ENCODE results near the gene MCHR1. TPM values are rescaled to one million over a fixed set of nuclear protein-coding genes. Genes with fewer than 3 reads are reported as not detected.

The MCHR1 gene
- total and polyA plus RNA-seq, 2 of the 13 experiments (the other 11 are each of a cell fraction or from before 2014, with no cell fraction given): 0.40 to 0.83 TPM

DNA sequence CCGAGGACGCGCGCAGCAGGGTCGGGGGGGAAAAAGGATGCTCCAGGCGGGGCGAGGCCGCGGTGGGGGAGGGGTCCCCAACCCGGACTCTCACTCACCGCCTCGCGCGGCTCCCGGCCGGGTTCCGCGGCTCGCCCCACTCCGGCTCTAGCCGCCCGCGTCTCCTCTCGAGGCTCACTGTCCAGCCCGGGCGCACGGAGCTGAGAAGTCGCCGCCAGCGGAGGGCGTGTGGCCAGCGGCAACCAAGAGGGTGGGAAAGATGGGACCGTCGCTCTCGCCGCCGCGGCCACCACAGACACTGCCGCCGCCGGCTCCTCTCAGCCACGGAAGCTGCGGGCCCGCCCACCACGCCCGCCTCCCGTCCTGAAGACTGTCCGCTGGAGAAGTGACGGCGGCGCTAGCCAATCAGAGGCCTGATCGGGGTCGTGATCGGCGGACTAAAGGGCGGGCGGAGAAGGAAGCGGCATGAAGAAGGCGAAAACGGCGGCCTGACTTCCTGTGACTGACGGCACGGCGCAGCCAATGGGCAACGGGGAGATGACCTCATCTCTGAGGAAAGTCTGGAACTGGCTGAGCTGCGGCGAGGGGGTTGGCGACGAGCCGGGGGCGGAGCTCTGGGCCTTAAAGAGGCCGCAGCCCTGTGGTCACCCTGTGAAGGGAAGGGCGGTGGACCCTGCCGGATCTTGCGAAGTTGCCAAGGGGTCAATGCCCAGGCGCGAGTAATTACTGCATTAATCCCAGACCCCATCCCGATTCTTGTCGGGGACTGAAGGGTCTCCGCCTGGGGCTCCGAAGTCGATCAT lies 42.7 kb upstream of the MCHR1 start, which contains the start of gene MRTFA (continued):
- no peak for TF ChIP-seq DPF2 (CRISPR knock-in tag; IDR thresholded peaks at IDR 0.05; ENCODE audit: borderline replicate concordance, low read depth)
- TF ChIP-seq ELF4 (CRISPR knock-in tag; IDR thresholded peaks at IDR 0.05; ENCODE audit: borderline replicate concordance): peak; percentile 83; the same call in 1 of the 2 replicates
- peak; percentile 59; the same call in 1 of the 2 replicates for TF ChIP-seq KLF12 (CRISPR knock-in tag; IDR thresholded peaks at IDR 0.05; ENCODE audit: borderline replicate concordance)
- 0 out of 2 replicates have a peak, but pooled peaks have one; percentile 12 for TF ChIP-seq IRF2 (CRISPR knock-in tag; IDR thresholded peaks at IDR 0.05)
- no peak for TF ChIP-seq TEAD2 (CRISPR knock-in tag; IDR thresholded peaks at IDR 0.05)
- TF ChIP-seq RFXANK (CRISPR knock-in tag; IDR thresholded peaks at IDR 0.05): no peak
- peak; percentile 82 for TF ChIP-seq SAFB2 (CRISPR knock-in tag; IDR thresholded peaks at IDR 0.05; ENCODE audit: borderline replicate concordance, low read depth)
- TF ChIP-seq GLMP (CRISPR knock-in tag; IDR thresholded peaks at IDR 0.05; ENCODE audit: borderline replicate concordance): no peak
- peak; percentile 89 for TF ChIP-seq ZMYM4 (CRISPR knock-in tag; IDR thresholded peaks at IDR 0.05)
- TF ChIP-seq TOE1 (CRISPR knock-in tag; IDR thresholded peaks at IDR 0.05): no peak; the same call in 1 of the 2 replicates
- peak; percentile 81 for TF ChIP-seq KMT2B (CRISPR knock-in tag; IDR thresholded peaks at IDR 0.05)
- TF ChIP-seq ATF5 (CRISPR knock-in tag; IDR thresholded peaks at IDR 0.05; ENCODE audit: low read depth): no peak
- TF ChIP-seq ZBTB46 (CRISPR knock-in tag; IDR thresholded peaks at IDR 0.05; ENCODE audit: borderline replicate concordance): no peak
- TF ChIP-seq FOSL1 (CRISPR knock-in tag; IDR thresholded peaks at IDR 0.05; ENCODE audit: borderline replicate concordance): no peak
- peak; percentile 79; the same call in 1 of the 2 replicates for TF ChIP-seq TFDP1 (CRISPR knock-in tag; IDR thresholded peaks at IDR 0.05; ENCODE audit: borderline replicate concordance)
- TF ChIP-seq GATAD1 (CRISPR knock-in tag; IDR thresholded peaks at IDR 0.05): peak; percentile 60
- peak; percentile 55 for TF ChIP-seq YY1 (IDR thresholded peaks at IDR 0.05; ENCODE audit: insufficient read depth, insufficient replicate concordance, low read depth, low read length)
- no peak for TF ChIP-seq ZSCAN29 (CRISPR knock-in tag; conservative IDR thresholded peaks at IDR 0.05)
- TF ChIP-seq ELF3 (CRISPR knock-in tag; IDR thresholded peaks at IDR 0.05): peak; percentile 85
- TF ChIP-seq RAD51 (IDR thresholded peaks at IDR 0.05; ENCODE audit: borderline replicate concordance): no peak
- no peak for TF ChIP-seq GTF3A (CRISPR knock-in tag; conservative IDR thresholded peaks at IDR 0.05)
- no peak for TF ChIP-seq PCBP2 (optimal IDR thresholded peaks at IDR 0.05; ENCODE audit: low read depth, low read length, poor library complexity, severe bottlenecking)
- TF ChIP-seq NR1H2 (CRISPR knock-in tag; IDR thresholded peaks at IDR 0.05; ENCODE audit: borderline replicate concordance, low read depth): no peak
- TF ChIP-seq RFXAP (CRISPR knock-in tag; IDR thresholded peaks at IDR 0.05; ENCODE audit: borderline replicate concordance): no peak

Measured in HepG2 (cell line).